ENCODE results near the gene NTN5. TPM values are rescaled to one million over a fixed set of nuclear protein-coding genes. Genes with fewer than 3 reads are reported as not detected.

NTN5 gene
- total and polyA plus RNA-seq, 9 of the 15 experiments (the other 6 are each of a cell fraction or from before 2014, with no cell fraction given): not detected

DNA sequence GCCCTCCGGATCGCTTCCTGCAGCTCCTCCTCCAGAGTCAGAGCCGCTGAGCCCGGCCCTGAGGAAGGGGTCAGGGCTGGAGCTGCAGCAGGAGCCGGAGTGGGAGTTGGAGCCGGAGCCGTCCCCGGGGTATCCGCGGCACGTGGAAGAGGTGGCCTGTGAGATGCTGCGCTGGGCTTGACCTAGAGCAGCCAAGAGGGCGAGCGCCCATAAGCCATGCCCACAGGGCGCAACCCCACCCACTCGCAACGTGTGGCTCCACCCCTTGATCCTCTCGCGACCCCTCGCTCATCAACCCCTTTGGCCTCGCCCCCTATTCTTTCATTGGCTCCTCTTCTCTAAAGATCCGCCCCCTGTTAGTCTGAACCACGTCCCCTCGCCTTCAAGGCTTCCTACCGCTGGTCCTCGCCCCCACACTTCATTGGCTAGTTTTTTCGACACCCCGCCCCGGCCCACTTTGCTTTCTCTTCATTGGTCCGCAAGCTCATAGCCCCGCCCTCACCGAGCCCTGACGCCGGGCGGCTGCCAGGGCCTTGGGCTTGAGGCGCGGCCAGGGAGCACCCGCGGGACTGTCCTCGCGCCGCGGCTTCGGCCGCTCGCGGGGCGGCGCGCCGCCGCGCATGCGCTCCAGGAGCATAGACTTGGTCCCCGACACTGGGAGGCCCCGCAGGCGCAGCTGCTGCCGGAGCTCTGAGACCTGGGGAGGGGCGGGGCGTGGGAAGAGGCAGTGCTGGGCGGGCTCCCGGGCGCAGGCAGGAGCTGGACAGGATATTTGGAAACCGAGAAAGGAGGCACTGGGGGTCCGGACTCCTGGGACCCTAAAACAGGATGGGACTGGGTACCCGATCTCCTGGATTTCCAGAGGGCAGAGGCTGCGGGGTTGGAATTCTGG lies 41.3 kb upstream of the NTN5 start (continued):
- TF ChIP-seq, protein P1, sequence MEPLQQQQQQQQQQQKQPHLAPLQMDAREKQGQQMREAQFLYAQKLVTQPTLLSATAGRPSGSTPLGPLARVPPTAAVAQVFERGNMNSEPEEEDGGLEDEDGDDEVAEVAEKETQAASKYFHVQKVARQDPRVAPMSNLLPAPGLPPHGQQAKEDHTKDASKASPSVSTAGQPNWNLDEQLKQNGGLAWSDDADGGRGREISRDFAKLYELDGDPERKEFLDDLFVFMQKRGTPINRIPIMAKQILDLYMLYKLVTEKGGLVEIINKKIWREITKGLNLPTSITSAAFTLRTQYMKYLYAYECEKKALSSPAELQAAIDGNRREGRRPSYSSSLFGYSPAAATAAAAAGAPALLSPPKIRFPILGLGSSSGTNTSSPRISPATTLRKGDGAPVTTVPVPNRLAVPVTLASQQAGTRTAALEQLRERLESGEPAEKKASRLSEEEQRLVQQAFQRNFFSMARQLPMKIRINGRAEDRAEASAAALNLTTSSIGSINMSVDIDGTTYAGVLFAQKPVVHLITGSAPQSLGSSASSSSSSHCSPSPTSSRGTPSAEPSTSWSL (CRISPR knock-in tag; IDR thresholded peaks at IDR 0.05; ENCODE audit: borderline replicate concordance): peak; percentile 63; the same call in 1 of the 2 replicates
- TF ChIP-seq E2F5 (CRISPR knock-in tag; IDR thresholded peaks at IDR 0.05) (no peak), ZNF253 (CRISPR knock-in tag; conservative IDR thresholded peaks at IDR 0.05) (no peak), ZNF408 (CRISPR knock-in tag; IDR thresholded peaks at IDR 0.05; ENCODE audit: low read depth) (no peak), SAFB2 (IDR thresholded peaks at IDR 0.05; ENCODE audit: borderline replicate concordance, low read depth, low read length, severe bottlenecking) (no peak), ZNF121 (CRISPR knock-in tag; conservative IDR thresholded peaks at IDR 0.05) (no peak), NEUROD1 (IDR thresholded peaks at IDR 0.05; ENCODE audit: borderline replicate concordance, low read depth, low read length, partially characterized antibody) (no peak), GTF2A2 (tag; IDR thresholded peaks at IDR 0.05) (no peak), WHSC1 (IDR thresholded peaks at IDR 0.05; ENCODE audit: low read length) (no peak), ZNF780A (CRISPR knock-in tag; IDR thresholded peaks at IDR 0.05) (no peak), ZNF384 (IDR thresholded peaks at IDR 0.05; ENCODE audit: low read depth, low read length) (no peak), RBFOX2 (IDR thresholded peaks at IDR 0.05; ENCODE audit: low read depth, low read length) (peak; percentile 53), ZNF444 (CRISPR knock-in tag; IDR thresholded peaks at IDR 0.05) (no peak), KDM2B (CRISPR knock-in tag; IDR thresholded peaks at IDR 0.05) (no peak; the same call in 1 of the 2 replicates), BMI1 (IDR thresholded peaks at IDR 0.05; ENCODE audit: low read length) (no peak), ZNF311 (CRISPR knock-in tag; IDR thresholded peaks at IDR 0.05) (no peak), ZNF124 (CRISPR knock-in tag; IDR thresholded peaks at IDR 0.05) (no peak), SMARCA5 (IDR thresholded peaks at IDR 0.05) (no peak), HMG20A (CRISPR knock-in tag; conservative IDR thresholded peaks at IDR 0.05) (no peak), TRIM28 (IDR thresholded peaks at IDR 0.05) (no peak), MCM7 (IDR thresholded peaks at IDR 0.05) (no peak), SETDB1 (IDR thresholded peaks at IDR 0.05; ENCODE audit: low read length) (no peak), ZNF23 (CRISPR knock-in tag; IDR thresholded peaks at IDR 0.05) (no peak), ZKSCAN1 (IDR thresholded peaks at IDR 0.05; ENCODE audit: low read depth, low read length) (no peak)
- TF ChIP-seq, protein P2, sequence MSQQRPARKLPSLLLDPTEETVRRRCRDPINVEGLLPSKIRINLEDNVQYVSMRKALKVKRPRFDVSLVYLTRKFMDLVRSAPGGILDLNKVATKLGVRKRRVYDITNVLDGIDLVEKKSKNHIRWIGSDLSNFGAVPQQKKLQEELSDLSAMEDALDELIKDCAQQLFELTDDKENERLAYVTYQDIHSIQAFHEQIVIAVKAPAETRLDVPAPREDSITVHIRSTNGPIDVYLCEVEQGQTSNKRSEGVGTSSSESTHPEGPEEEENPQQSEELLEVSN (IDR thresholded peaks at IDR 0.05; ENCODE audit: borderline replicate concordance in 1 of 2, extremely low read depth in 1 of 2, insufficient read depth in 1 of 2, insufficient read length in 1 of 2, low read depth in 1 of 2, low read length in 1 of 2, poor library complexity in 1 of 2, severe bottlenecking in 1 of 2): peak; percentile 61 to 86
- TF ChIP-seq, protein P3, sequence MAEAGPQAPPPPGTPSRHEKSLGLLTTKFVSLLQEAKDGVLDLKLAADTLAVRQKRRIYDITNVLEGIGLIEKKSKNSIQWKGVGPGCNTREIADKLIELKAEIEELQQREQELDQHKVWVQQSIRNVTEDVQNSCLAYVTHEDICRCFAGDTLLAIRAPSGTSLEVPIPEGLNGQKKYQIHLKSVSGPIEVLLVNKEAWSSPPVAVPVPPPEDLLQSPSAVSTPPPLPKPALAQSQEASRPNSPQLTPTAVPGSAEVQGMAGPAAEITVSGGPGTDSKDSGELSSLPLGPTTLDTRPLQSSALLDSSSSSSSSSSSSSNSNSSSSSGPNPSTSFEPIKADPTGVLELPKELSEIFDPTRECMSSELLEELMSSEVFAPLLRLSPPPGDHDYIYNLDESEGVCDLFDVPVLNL (CRISPR knock-in tag; IDR thresholded peaks at IDR 0.05; ENCODE audit: low read depth): no peak
